Fibroblast of skin of left biceps (primary cell): ENCODE measurements around the gene NXPH3.

Source experiments
- DNase-seq, 2 experiments: peaks; one replicate each; pipeline ENCODE4 v3.0.0-alpha.2; 2013; ENCODE audit warnings: low read depth in 2 of 2

Gene NXPH3

GRCh38 chr17:49629447-49629846, 53.8 kb downstream of the NXPH3 start:
- DNase-seq = no peak

- no peak for DNase-seq
These were observed 54.6 kb downstream of the NXPH3 start for GRCh38 chr17:49630113-49630900.

GRCh38 chr17:49631496-49631895, 55.8 kb downstream of the NXPH3 start:
- no peak for DNase-seq
